Left lung (tissue), 10 donors: ENCODE results near the gene BNIP3. TPM values are rescaled to one million over a fixed set of nuclear protein-coding genes. Genes with fewer than 3 reads are reported as not detected.

Source experiments
- ATAC-seq: fragments of 200-7000 bp; cut with Tn5 transposase; one replicate; pipeline ENCODE4 v1.9.1; 2020; ENCODE audit warnings: moderate library complexity
- DNase-seq, 4 donors: peaks; one replicate each; pipeline ENCODE4 v3.0.0-alpha.2; 2013 to 2020
- H3K27ac ChIP-seq, 2 donors: fragments of 200-600 bp; sonication (generic) in 1 of 2; one replicate each; pipeline versions ENCODE4 v1.5.0 to v1.8.0; 2020 to 2021
- H3K27me3 ChIP-seq, 2 donors: fragments of 200-600 bp; sonication (generic) in 1 of 2; one replicate each; pipeline versions ENCODE4 v1.5.0 to v1.8.0; 2020 to 2021
- H3K36me3 ChIP-seq, 2 donors: fragments of 200-600 bp; sonication (generic) in 1 of 2; one replicate each; pipeline versions ENCODE4 v1.5.0 to v1.8.0; 2020 to 2021
- H3K4me1 ChIP-seq, 2 donors: fragments of 200-600 bp; one replicate each; pipeline ENCODE4 v1.8.0; 2021
- H3K4me3 ChIP-seq, 2 donors: fragments of 200-600 bp; sonication (generic) in 1 of 2; one replicate each; pipeline versions ENCODE4 v1.5.0 to v1.8.0; 2020 to 2021; ENCODE audit warnings: mild to moderate bottlenecking in 1 of 2
- H3K9me3 ChIP-seq, 2 donors: fragments of 200-600 bp; sonication (generic) in 1 of 2; one replicate each; pipeline versions ENCODE4 v1.5.0 to v1.8.0; 2020 to 2021
- CTCF ChIP-seq, 2 donors: fragments of 200-600 bp; sonication (generic) in 1 of 2; IDR thresholded peaks; one replicate each; pipeline versions ENCODE4 v1.5.0 to v1.8.0; 2021; ENCODE audit warnings: antibody characterized with exemption in 2 of 2
- intact Hi-C, 2 donors: fragments of 100-400 bp; cut with DNase I; formaldehyde crosslinking; loops; one replicate each; pipeline versions ENCODE4 v1.11.2 to v1.14.2; 2022
- polyA plus RNA-seq, 6 donors: library from polyadenylated mRNA; unstranded; fragments of 120-200 nt; gene quantifications; one replicate each; pipeline ENCODE4 v1.2.1, GENCODE V29; 2013; ENCODE audit not compliant: insufficient read length in 6 of 6
- total RNA-seq, 2 donors: library from RNA; stranded (reverse); fragmentation: NEBNext Ultra II Directional; extraction: Animal tissue kit (Norgen Biotek cat#: 25700); gene quantifications; one replicate each; pipeline ENCODE4 v1.2.1, GENCODE V29; 2021
- donor health status: DM: no; HTN: yes; CAD: no.
- donor health status: DM: no; HTN: no; CAD: no.

Gene BNIP3
- total and polyA plus RNA-seq, 8 donors: 25.7 to 55.3 (median 36.1) TPM

- Histone ChIP-seq H3K36me3 (no peaks in the 10 kb centered on the region), H3K4me1 (peaks cover 0 to 10% of the 10 kb centered on the region in 2 donors), H3K27ac (no peak overlapping the region), H3K9me3 (no peaks in the 10 kb centered on the region), H3K27me3 (peaks cover 4 to 23% of the 10 kb centered on the region in 2 donors), H3K4me3 (no peak overlapping the region)
- intact Hi-C loops: loop anchor here (5.0 to 10.0 kb wide), 2 partner anchors 133 to 136 kb away; no protein-coding TSS in a partner anchor
- TF ChIP-seq CTCF (IDR thresholded peaks at IDR 0.05): no peak
- no peak for DNase-seq
- ATAC-seq: no peak
Measured at GRCh38 chr10:132020456-132020855, 38.7 kb upstream of the BNIP3 start.

GRCh38 chr10:132019366-132019765 is 37.6 kb upstream of the BNIP3 start:
- intact Hi-C loops: no loop called here
- ATAC-seq (no peak), DNase-seq (no peak)
- Histone ChIP-seq H3K27me3 (peaks cover 0 to 13% of the 10 kb centered on the region in 2 donors), H3K36me3 (no peaks in the 10 kb centered on the region), H3K4me3 (no peak overlapping the region), H3K27ac (no peak overlapping the region), H3K9me3 (no peaks in the 10 kb centered on the region), H3K4me1 (peaks cover 0 to 10% of the 10 kb centered on the region in 2 donors)
- TF ChIP-seq CTCF (IDR thresholded peaks at IDR 0.05): no peak

GRCh38 chr10:132018446-132018845 is 36.7 kb upstream of the BNIP3 start:
- no peak for TF ChIP-seq CTCF (IDR thresholded peaks at IDR 0.05)
- Histone ChIP-seq H3K4me3 (no peak overlapping the region), H3K36me3 (no peaks in the 10 kb centered on the region), H3K9me3 (no peaks in the 10 kb centered on the region), H3K27me3 (peaks cover 0 to 4% of the 10 kb centered on the region in 2 donors), H3K4me1 (peaks cover 0 to 8% of the 10 kb centered on the region in 2 donors), H3K27ac (no peak overlapping the region)
- DNase-seq: no peak
- intact Hi-C loops: no loop called here
- ATAC-seq: no peak

GRCh38 chr10:132016514-132016913 is 34.8 kb upstream of the BNIP3 start:
- no peak for ATAC-seq
- TF ChIP-seq CTCF (IDR thresholded peaks at IDR 0.05): no peak
- Histone ChIP-seq H3K4me1 (no peaks in the 10 kb centered on the region), H3K27me3 (no peaks in the 10 kb centered on the region), H3K27ac (no peak overlapping the region), H3K4me3 (no peak overlapping the region), H3K9me3 (no peaks in the 10 kb centered on the region), H3K36me3 (no peaks in the 10 kb centered on the region)
- DNase-seq: no peak
- intact Hi-C loops: no loop called here

GRCh38 chr10:132011445-132011844 is 29.7 kb upstream of the BNIP3 start:
- H3K4me3 ChIP-seq: no peak overlapping the region
- H3K4me1 ChIP-seq: no peaks in the 10 kb centered on the region
- no peaks in the 10 kb centered on the region for H3K9me3 ChIP-seq
- ATAC-seq (no peak), DNase-seq (no peak)
- intact Hi-C loops: no loop called here
- no peaks in the 10 kb centered on the region for H3K27me3 ChIP-seq
- H3K27ac ChIP-seq: no peak overlapping the region
- TF ChIP-seq CTCF (IDR thresholded peaks at IDR 0.05): no peak
- H3K36me3 ChIP-seq: no peaks in the 10 kb centered on the region
